GM12892 (cell line): ENCODE measurements around the gene AP5B1.
"Not testable (repeated sequence)": the region's sequence is repeated elsewhere in the genome, so short reads cannot be mapped to it uniquely, and the experiment has no call there.

Source experiments
- DNase-seq: peaks from one replicate; pipeline ENCODE4 v3.0.0; 2011; ENCODE audit not compliant: insufficient read length
- FAIRE-seq: peaks from 2 replicates; lab custom pipeline; 2011; peaks lifted over from hg19 to GRCh38; lab: Jason Lieb, UNC
- POLR2A ChIP-seq: IDR thresholded peaks from 2 replicates; pipeline ENCODE4 v1.6.1; 2011; ENCODE audit warnings: low read depth, low read length, control low read depth
- POLR2AphosphoS5 ChIP-seq: IDR thresholded peaks from 2 replicates; pipeline ENCODE4 v1.6.1; 2011; ENCODE audit warnings: low read depth, low read length, control low read depth
- TAF1 ChIP-seq: IDR thresholded peaks from 2 replicates; pipeline ENCODE4 v1.6.1; 2011; ENCODE audit warnings: low read depth, mild to moderate bottlenecking, control low read depth, low read length, borderline replicate concordance

Gene AP5B1

GRCh38 chr11:65767406-65767805 is 13.4 kb downstream of the AP5B1 start:
- FAIRE-seq, result no peak
- TF ChIP-seq TAF1 (no peak), POLR2A (no peak), POLR2AphosphoS5 (no peak)

DNA sequence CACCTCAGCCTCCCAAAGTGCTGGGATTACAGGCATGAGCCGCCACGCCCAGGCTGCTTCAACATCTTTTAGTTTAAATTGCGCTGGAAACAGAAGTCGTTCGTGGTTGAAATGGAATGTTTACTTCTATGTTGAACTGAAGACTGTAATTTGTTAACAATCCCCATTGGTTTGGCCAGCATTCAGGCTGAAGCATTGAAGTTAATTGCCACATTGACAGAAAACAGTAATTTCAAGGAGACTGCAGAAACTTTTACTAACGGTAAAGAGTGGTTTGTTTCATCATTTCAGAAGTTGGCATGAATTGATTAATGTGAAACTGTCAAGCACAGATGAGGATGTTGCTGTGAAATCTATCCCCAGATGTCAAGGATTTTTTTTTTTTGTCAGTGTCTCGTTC is 14.2 kb downstream of the AP5B1 start:
- no peak for FAIRE-seq
- no peak for DNase-seq
- no peak for TF ChIP-seq POLR2A
- no peak for TF ChIP-seq POLR2AphosphoS5
- TF ChIP-seq TAF1, result no peak

More at GRCh38 chr11:65767406-65767805, 13.4 kb downstream of the AP5B1 start:
- no peak for DNase-seq

DNA sequence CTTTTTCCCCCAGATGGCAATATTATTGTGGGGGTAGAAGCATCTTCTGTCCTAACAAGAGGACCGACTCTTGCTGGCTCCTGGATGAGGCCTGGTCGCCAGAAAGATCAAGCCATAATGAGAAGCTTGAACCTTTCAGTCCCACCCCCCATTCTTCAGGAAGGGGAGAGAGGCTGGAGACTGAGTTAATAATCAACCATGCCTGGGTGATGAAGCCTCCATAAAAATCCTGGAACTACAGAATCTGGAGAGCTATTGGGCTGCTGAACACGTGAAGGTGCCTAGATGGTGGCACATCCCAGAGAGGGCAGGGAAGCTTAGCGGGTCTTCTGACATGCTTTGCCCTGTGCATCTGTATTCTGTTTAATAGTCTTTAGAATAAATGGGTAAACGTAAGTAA is 16.3 kb downstream of the AP5B1 start:
- no peak for FAIRE-seq
- no peak for DNase-seq
- TF ChIP-seq POLR2A (no peak), TAF1 (no peak), POLR2AphosphoS5 (no peak)

DNA sequence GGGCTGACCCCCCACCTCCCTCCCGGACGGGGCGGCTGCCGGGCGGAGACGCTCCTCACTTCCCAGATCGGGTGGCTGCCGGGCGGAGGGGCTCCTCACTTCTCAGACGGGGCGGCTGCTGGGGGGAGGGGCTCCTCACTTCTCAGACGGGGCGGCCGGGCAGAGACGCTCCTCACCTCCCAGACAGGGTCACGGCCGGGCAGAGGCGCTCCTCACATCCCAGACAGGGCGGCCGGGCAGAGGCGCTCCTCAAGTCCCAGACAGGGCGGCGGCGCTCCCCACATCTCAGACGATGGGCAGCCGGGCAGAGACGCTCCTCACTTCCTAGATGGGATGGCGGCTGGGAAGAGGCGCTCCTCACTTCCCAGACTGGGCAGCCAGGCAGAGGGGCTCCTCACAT is 18.0 kb downstream of the AP5B1 start:
- FAIRE-seq, DNase-seq: not testable (repeated sequence)

DNA sequence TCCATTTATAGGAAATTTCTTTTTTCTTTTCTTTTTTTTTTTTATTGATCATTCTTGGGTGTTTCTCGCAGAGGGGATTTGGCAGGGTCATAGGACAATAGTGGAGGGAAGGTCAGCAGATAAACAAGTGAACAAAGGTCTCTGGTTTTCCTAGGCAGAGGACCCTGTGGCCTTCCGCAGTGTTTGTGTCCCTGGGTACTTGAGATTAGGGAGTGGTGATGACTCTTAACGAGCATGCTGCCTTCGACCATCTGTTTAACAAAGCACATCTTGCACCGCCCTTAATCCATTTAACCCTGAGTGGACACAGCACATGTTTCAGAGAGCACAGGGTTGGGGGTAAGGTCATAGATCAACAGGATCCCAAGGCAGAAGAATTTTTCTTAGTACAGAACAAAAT is 18.6 kb downstream of the AP5B1 start:
- FAIRE-seq, DNase-seq: not testable (repeated sequence)

DNA sequence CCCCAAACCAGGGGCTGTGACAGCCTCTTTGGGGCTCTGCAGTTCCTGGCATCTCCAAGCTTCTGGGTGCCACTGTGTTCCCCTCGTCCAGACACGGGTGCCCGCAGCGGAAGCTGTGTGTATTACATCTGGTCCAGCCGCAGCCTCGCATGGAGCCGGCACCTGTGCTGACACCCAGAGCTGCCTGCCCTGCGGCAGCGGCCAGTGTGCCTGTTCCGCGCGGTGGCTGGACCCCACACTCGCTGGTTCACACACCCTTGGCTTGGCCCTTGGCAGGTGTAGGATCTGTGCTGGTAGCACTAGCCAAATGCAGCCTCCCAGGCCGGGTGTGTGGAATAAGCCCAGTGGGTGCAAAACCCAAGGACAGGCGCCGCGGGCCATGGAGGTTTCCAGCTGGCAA is 35.7 kb downstream of the AP5B1 start:
- FAIRE-seq (no peak), DNase-seq (no peak)
- TF ChIP-seq POLR2AphosphoS5 (no peak), TAF1 (no peak), POLR2A (no peak)

GRCh38 chr11:65744699-65745042 is 36.1 kb downstream of the AP5B1 start:
- FAIRE-seq (no peak), DNase-seq (no peak)
- no peak for TF ChIP-seq POLR2AphosphoS5
- no peak for TF ChIP-seq TAF1
- no peak for TF ChIP-seq POLR2A

- no peak for DNase-seq
- no peak for FAIRE-seq
Observed at GRCh38 chr11:65744026-65744698, 36.6 kb downstream of the AP5B1 start.

GRCh38 chr11:65743681-65744025 is 37.1 kb downstream of the AP5B1 start:
- DNase-seq (no peak), FAIRE-seq (no peak)
- TF ChIP-seq TAF1, result no peak
- TF ChIP-seq POLR2AphosphoS5, result no peak
- TF ChIP-seq POLR2A, result no peak

More at GRCh38 chr11:65744026-65744698, 36.6 kb downstream of the AP5B1 start:
- TF ChIP-seq POLR2A (no peak), POLR2AphosphoS5 (no peak), TAF1 (no peak)

DNA sequence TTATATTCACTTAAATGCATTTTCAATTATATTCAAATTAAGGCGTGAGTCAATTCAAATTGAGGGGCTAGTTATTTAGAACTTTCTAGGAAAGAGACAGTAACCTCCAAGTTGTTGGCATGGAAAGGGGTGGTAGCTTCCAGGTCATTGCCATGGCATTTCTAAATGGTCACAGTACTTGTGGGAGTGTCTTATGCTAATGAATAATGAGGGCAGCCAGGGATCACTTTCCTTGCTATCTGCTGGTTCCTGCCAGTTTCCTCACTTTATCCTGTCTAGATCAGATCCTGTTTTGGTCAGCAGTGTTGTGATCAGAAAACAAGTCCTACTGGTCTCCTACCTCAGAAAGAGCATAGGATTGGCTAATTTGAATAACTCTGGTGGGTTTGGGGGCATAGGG is 38.4 kb downstream of the AP5B1 start:
- no peak for TF ChIP-seq POLR2AphosphoS5
- no peak for TF ChIP-seq TAF1
- TF ChIP-seq POLR2A, result no peak
- FAIRE-seq, result no peak
- DNase-seq, result no peak

- no peak for TF ChIP-seq POLR2AphosphoS5
- no peak for TF ChIP-seq TAF1
- no peak for TF ChIP-seq POLR2A
- FAIRE-seq, result no peak
- no peak for DNase-seq
Observed at GRCh38 chr11:65741185-65741584, 39.6 kb downstream of the AP5B1 start.

DNA sequence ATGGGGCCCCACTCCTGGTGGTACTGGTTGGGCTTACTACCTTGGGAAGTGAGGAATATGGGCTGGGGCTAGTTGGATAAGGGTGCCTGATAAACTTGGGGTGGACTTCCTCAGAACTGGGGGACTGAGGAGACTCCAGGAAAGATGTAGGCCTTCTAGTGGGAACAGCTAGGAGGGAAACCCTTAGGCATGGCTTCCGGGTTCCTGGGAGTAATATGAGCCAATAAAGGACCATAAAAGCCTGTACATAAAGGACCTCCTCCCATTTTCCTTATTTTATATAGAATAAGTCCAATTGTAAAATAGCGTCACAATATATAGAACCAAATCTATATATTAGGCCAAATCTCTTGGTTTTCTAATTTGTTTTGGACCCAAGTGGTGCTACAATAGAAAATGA is 41.8 kb downstream of the AP5B1 start:
- DNase-seq (no peak), FAIRE-seq (no peak)
- no peak for TF ChIP-seq POLR2A
- TF ChIP-seq TAF1, result no peak
- TF ChIP-seq POLR2AphosphoS5, result no peak

- FAIRE-seq, result no peak
Observed at GRCh38 chr11:65736810-65737209, 44.0 kb downstream of the AP5B1 start.

GRCh38 chr11:65735111-65735510 is 45.7 kb downstream of the AP5B1 start:
- DNase-seq, FAIRE-seq: not testable (repeated sequence)

More at GRCh38 chr11:65736810-65737209, 44.0 kb downstream of the AP5B1 start:
- DNase-seq, result no peak
- TF ChIP-seq TAF1 (no peak), POLR2AphosphoS5 (no peak), POLR2A (no peak)
